T-helper 1 cell treated with Interleukin-12 subunit alpha and Interleukin-12 subunit beta and Interleukin-4 antibody, amounts not matched to agents 30 μg/mL and 1 μg/mL, for 36 hours (primary cell): ENCODE measurements around the gene TMPRSS2.

ENCODE experiments used
- H3K27ac Mint-ChIP-seq: one replicate; pipeline ENCODE4 v1.8.0; 2021; ENCODE audit warnings: mild to moderate bottlenecking, mixed read lengths
- H3K27me3 Mint-ChIP-seq: one replicate; pipeline ENCODE4 v1.8.0; 2021; ENCODE audit warnings: low read depth, mixed read lengths
- H3K36me3 Mint-ChIP-seq: one replicate; pipeline ENCODE4 v1.8.0; 2021; ENCODE audit warnings: low read depth, mixed read lengths
- H3K4me1 Mint-ChIP-seq: one replicate; pipeline ENCODE4 v1.8.0; 2021; ENCODE audit warnings: low read depth, mixed read lengths
- H3K4me3 Mint-ChIP-seq: one replicate; pipeline ENCODE4 v1.8.0; 2021; ENCODE audit warnings: mild to moderate bottlenecking, moderate library complexity, mixed read lengths
- H3K9me3 Mint-ChIP-seq: one replicate; pipeline ENCODE4 v1.8.0; 2021; ENCODE audit warnings: mixed read lengths

Gene TMPRSS2

GRCh38 chr21:41501919-41502318 lies 6.0 kb downstream of the TMPRSS2 start:
- Mint-ChIP-seq H3K27me3 (peaks cover 51% of the 10 kb centered on the region), H3K4me3 (no peak overlapping the region), H3K27ac (no peak overlapping the region), H3K4me1 (peaks cover 2% of the 10 kb centered on the region), H3K36me3 (no peaks in the 10 kb centered on the region), H3K9me3 (no peaks in the 10 kb centered on the region)

DNA sequence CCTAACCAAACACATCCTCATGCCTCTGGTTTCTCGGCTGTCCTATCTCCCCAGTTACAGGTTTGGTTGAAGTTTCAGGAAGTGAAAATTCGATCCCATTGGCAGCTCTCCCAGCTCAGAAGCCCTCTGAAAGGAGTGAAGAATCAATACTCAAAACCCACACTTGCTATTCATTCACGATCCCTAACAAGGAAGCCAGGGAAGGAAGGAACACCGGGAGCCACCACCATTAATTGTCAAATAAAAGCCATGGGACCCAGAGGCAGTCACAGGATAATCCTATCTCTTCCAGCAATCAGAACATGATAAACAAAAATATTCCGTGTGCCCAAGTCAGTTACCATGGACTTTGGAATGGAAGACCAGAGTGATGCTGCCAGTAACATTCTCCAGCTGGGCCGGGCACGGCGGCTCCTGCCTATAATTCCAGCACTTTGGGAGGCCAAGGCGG lies 7.0 kb downstream of the TMPRSS2 start:
- H3K4me1 Mint-ChIP-seq: peaks cover 2% of the 10 kb centered on the region
- H3K27me3 Mint-ChIP-seq: peaks cover 43% of the 10 kb centered on the region
- H3K4me3 Mint-ChIP-seq: no peak overlapping the region
- H3K36me3 Mint-ChIP-seq: no peaks in the 10 kb centered on the region
- H3K27ac Mint-ChIP-seq: no peak overlapping the region
- H3K9me3 Mint-ChIP-seq: no peaks in the 10 kb centered on the region

GRCh38 chr21:41500363-41500762 lies 7.6 kb downstream of the TMPRSS2 start:
- H3K4me3 Mint-ChIP-seq: no peak overlapping the region
- H3K9me3 Mint-ChIP-seq: no peaks in the 10 kb centered on the region

DNA sequence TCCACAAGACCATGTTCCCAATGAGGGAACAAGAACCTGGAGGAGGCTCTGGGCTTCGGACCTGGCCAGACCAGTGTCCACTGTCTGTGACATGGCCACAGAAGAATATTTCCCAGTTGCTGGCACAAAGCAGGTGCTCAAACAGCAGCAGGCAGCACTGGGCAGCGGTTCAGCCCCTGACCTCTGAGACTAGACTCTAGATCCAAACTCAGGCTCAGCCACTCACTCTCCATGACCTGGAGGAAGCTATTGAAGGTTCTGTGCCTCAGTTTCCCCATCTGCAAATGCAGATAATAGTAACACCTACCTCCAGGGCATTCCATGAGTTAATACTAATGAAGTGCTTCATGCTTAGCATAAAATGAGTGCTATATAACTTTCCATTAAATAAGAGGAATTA lies 8.0 kb downstream of the TMPRSS2 start:
- Mint-ChIP-seq H3K36me3 (no peaks in the 10 kb centered on the region), H3K27ac (no peak overlapping the region), H3K27me3 (peaks cover 33% of the 10 kb centered on the region), H3K9me3 (no peaks in the 10 kb centered on the region), H3K4me1 (peaks cover 2% of the 10 kb centered on the region), H3K4me3 (no peak overlapping the region)

More at GRCh38 chr21:41500363-41500762, 7.6 kb downstream of the TMPRSS2 start:
- H3K27ac Mint-ChIP-seq: no peak overlapping the region
- peaks cover 38% of the 10 kb centered on the region for H3K27me3 Mint-ChIP-seq
- H3K4me1 Mint-ChIP-seq: peaks cover 2% of the 10 kb centered on the region
- no peaks in the 10 kb centered on the region for H3K36me3 Mint-ChIP-seq

GRCh38 chr21:41497788-41498187 lies 10.2 kb downstream of the TMPRSS2 start:
- H3K27ac Mint-ChIP-seq: no peak overlapping the region
- H3K36me3 Mint-ChIP-seq: no peaks in the 10 kb centered on the region
- no peaks in the 10 kb centered on the region for H3K4me1 Mint-ChIP-seq
- peaks cover 19% of the 10 kb centered on the region for H3K27me3 Mint-ChIP-seq
- H3K9me3 Mint-ChIP-seq: no peaks in the 10 kb centered on the region
- no peak overlapping the region for H3K4me3 Mint-ChIP-seq

DNA sequence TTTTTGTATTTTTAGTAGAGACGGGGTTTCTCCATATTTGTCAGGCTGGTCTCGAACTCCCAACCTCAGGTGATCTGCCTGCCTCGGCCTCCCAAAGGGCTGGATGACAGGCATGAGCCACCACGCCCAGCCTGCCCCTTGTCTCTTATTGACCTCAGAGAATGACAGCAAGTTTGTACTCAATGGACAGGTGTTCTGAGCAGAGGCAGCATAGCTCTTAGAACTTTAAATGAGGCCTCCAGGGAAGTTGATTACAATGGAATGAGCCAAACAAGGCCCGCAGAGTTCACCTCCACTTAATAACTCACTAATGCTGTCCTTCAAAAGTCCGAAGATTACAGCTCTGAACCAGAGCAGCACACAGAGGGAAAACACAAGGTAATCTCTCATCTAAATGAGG lies 10.9 kb downstream of the TMPRSS2 start:
- no peak overlapping the region for H3K4me3 Mint-ChIP-seq
- H3K9me3 Mint-ChIP-seq: no peaks in the 10 kb centered on the region
- H3K36me3 Mint-ChIP-seq: no peaks in the 10 kb centered on the region
- no peaks in the 10 kb centered on the region for H3K4me1 Mint-ChIP-seq
- no peak overlapping the region for H3K27ac Mint-ChIP-seq
- H3K27me3 Mint-ChIP-seq: peaks cover 11% of the 10 kb centered on the region

DNA sequence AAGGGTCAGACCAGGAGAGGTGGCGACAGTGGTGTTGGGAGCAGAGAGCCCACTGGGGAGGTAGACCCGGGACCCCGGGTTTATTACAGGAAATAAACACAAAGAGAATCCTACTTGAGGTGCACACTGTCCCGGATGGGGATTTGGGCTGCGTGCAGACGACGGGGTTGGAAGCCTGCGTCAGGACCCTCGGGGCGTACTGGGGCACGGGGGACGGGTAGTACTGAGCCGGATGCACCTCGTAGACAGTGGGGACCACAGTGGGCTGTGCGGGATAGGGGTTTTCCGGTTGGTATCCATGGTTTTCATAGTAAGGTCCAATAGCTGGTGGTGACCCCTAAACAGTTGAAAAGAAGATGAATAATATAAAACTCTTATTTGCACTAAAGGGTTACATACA lies 13.7 kb downstream of the TMPRSS2 start:
- H3K36me3 Mint-ChIP-seq: no peaks in the 10 kb centered on the region
- no peak overlapping the region for H3K27ac Mint-ChIP-seq
- H3K4me3 Mint-ChIP-seq: no peak overlapping the region
- no peaks in the 10 kb centered on the region for H3K9me3 Mint-ChIP-seq
- no peaks in the 10 kb centered on the region for H3K4me1 Mint-ChIP-seq
- peaks cover 8% of the 10 kb centered on the region for H3K27me3 Mint-ChIP-seq

DNA sequence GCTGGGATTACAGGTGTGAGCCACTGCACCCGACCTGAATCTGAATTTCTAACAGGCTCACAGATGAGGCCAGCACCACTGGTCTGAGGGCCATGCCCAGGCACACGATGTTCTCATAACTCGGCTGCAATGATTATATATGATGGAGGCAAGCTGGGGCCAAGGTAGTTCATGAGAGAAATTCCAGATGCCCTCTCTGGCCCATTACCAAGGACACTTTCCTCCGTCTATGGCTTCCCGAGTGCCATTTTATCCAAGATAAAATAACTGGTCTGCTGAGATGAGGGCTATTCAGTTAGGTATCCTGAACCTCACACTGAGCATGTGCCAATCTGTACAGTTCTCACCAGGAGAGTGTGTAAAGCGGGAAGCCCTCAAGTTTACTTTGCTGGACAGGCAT lies 16.5 kb downstream of the TMPRSS2 start:
- Mint-ChIP-seq H3K9me3 (no peaks in the 10 kb centered on the region), H3K27ac (no peak overlapping the region), H3K36me3 (no peaks in the 10 kb centered on the region), H3K27me3 (peaks cover 4% of the 10 kb centered on the region), H3K4me3 (no peak overlapping the region), H3K4me1 (no peaks in the 10 kb centered on the region)

- peaks cover 4% of the 10 kb centered on the region for H3K27me3 Mint-ChIP-seq
Measured at GRCh38 chr21:41490330-41490729, 17.6 kb downstream of the TMPRSS2 start.

GRCh38 chr21:41489329-41489728 lies 18.6 kb downstream of the TMPRSS2 start:
- Mint-ChIP-seq H3K4me1 (no peaks in the 10 kb centered on the region), H3K9me3 (no peaks in the 10 kb centered on the region), H3K27me3 (peaks cover 4% of the 10 kb centered on the region), H3K27ac (no peak overlapping the region), H3K4me3 (no peak overlapping the region), H3K36me3 (no peaks in the 10 kb centered on the region)

More at GRCh38 chr21:41490330-41490729, 17.6 kb downstream of the TMPRSS2 start:
- Mint-ChIP-seq H3K4me1 (no peaks in the 10 kb centered on the region), H3K4me3 (no peak overlapping the region), H3K9me3 (no peaks in the 10 kb centered on the region), H3K27ac (no peak overlapping the region), H3K36me3 (no peaks in the 10 kb centered on the region)

DNA sequence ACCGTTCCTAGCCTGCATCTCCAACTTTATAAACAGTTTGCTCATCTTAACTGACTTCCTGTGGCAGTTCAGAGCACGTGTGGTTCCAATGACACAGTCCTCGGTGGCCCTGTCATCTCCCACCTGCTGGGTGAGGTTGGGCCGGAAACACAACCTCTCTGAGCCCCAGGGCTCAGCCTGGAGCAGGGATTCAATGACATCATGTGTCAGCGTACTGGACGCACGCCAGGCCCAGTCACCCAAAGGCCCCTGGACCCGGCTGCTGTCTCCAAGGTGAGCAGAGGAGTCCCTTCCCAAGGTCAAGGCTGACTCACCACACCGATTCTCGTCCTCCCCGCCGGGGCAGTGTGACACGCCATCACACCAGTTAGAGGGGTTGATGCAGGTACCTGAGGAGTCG lies 19.9 kb downstream of the TMPRSS2 start:
- H3K27ac Mint-ChIP-seq: no peak overlapping the region
- H3K4me1 Mint-ChIP-seq: no peaks in the 10 kb centered on the region
- no peaks in the 10 kb centered on the region for H3K36me3 Mint-ChIP-seq
- H3K27me3 Mint-ChIP-seq: no peaks in the 10 kb centered on the region
- no peaks in the 10 kb centered on the region for H3K9me3 Mint-ChIP-seq
- no peak overlapping the region for H3K4me3 Mint-ChIP-seq

DNA sequence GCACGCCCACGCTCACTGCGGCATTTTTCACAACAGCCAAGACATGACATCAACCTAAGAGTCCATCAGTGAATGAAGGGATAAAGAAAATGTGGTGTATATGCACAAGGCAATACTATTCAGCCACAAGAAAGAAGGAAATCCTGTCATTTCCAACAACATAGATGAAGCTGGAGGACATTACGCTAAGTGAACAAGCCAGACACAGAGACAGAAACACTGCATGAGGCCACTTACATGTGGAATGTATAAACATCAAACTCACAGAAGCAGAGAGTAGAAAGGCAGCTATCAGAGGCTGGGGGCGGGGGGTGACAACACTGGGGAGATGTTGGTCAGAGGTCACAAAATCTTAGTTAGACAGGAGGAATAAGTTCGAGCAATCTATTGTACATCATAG lies 20.9 kb downstream of the TMPRSS2 start:
- Mint-ChIP-seq H3K27ac (no peak overlapping the region), H3K36me3 (no peaks in the 10 kb centered on the region), H3K4me3 (no peak overlapping the region), H3K4me1 (no peaks in the 10 kb centered on the region), H3K9me3 (no peaks in the 10 kb centered on the region), H3K27me3 (no peaks in the 10 kb centered on the region)

DNA sequence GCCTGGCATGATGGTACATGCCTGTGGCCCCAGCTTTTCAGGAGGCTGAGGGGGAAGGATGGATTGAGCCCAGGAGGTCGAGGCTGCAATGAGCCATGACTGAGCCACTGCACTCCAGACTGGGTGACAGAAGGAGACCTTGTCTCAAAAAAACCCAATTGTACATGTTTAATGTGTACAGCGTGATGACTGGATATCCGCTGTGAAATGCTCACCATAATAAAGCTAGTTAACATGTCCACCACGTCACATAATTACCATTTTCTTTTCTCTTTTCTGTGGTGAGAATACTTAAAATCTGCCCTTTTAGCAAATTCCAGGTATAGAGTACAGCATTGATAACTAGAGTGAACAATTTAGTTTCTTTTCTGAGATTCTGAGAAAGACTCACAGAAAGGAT lies 24.0 kb downstream of the TMPRSS2 start:
- H3K4me3 Mint-ChIP-seq: no peak overlapping the region
- H3K4me1 Mint-ChIP-seq: no peaks in the 10 kb centered on the region
- no peaks in the 10 kb centered on the region for H3K9me3 Mint-ChIP-seq
- no peak overlapping the region for H3K27ac Mint-ChIP-seq
- peaks cover 10% of the 10 kb centered on the region for H3K27me3 Mint-ChIP-seq
- no peaks in the 10 kb centered on the region for H3K36me3 Mint-ChIP-seq

- no peak overlapping the region for H3K27ac Mint-ChIP-seq
- H3K4me1 Mint-ChIP-seq: no peaks in the 10 kb centered on the region
- H3K9me3 Mint-ChIP-seq: no peaks in the 10 kb centered on the region
- no peak overlapping the region for H3K4me3 Mint-ChIP-seq
- no peaks in the 10 kb centered on the region for H3K36me3 Mint-ChIP-seq
- peaks cover 15% of the 10 kb centered on the region for H3K27me3 Mint-ChIP-seq
Measured at GRCh38 chr21:41483415-41483814, 24.5 kb downstream of the TMPRSS2 start.

- Mint-ChIP-seq H3K4me1 (no peaks in the 10 kb centered on the region), H3K9me3 (no peaks in the 10 kb centered on the region), H3K4me3 (no peak overlapping the region), H3K36me3 (no peaks in the 10 kb centered on the region), H3K27me3 (peaks cover 17% of the 10 kb centered on the region), H3K27ac (no peak overlapping the region)
Measured at GRCh38 chr21:41482980-41483379, 25.0 kb downstream of the TMPRSS2 start.

GRCh38 chr21:41482301-41482700 lies 25.7 kb downstream of the TMPRSS2 start:
- Mint-ChIP-seq H3K27me3 (peaks cover 21% of the 10 kb centered on the region), H3K4me1 (no peaks in the 10 kb centered on the region), H3K36me3 (no peaks in the 10 kb centered on the region), H3K9me3 (no peaks in the 10 kb centered on the region), H3K4me3 (no peak overlapping the region), H3K27ac (no peak overlapping the region)
